8988T (cell line): ENCODE data around the gene TBC1D5.

Experiments
- DNase-seq: peaks from one replicate; pipeline ENCODE4 v3.0.0; 2011

Gene TBC1D5

GRCh38 chr3:17259685-17260084 lies 482.7 kb downstream of the TBC1D5 start:
- DNase-seq: no peak

- DNase-seq: peak; percentile 16
Observed at GRCh38 chr3:17258823-17259436, 483.5 kb downstream of the TBC1D5 start.

- no peak for DNase-seq
Observed at GRCh38 chr3:17257269-17257668, 485.2 kb downstream of the TBC1D5 start.

- DNase-seq: no peak
Observed at GRCh38 chr3:17243621-17244020, 498.8 kb downstream of the TBC1D5 start.

GRCh38 chr3:17239417-17239816 lies 503.0 kb downstream of the TBC1D5 start:
- no peak for DNase-seq

GRCh38 chr3:17238023-17238422 lies 504.4 kb downstream of the TBC1D5 start:
- no peak for DNase-seq

GRCh38 chr3:17235310-17235709 lies 507.1 kb downstream of the TBC1D5 start:
- DNase-seq: no peak

- DNase-seq: no peak
Observed at GRCh38 chr3:17234382-17234781, 508.0 kb downstream of the TBC1D5 start.

- no peak for DNase-seq
Observed at GRCh38 chr3:17233398-17233800, 509.0 kb downstream of the TBC1D5 start.

GRCh38 chr3:17232442-17232841 lies 510.0 kb downstream of the TBC1D5 start:
- DNase-seq: no peak

- DNase-seq: no peak
Observed at GRCh38 chr3:17231537-17232261, 510.7 kb downstream of the TBC1D5 start.

- no peak for DNase-seq
Observed at GRCh38 chr3:17227472-17227871, 515.0 kb downstream of the TBC1D5 start.

- no peak for DNase-seq
Observed at GRCh38 chr3:17221529-17221928, 520.9 kb downstream of the TBC1D5 start.

GRCh38 chr3:17219593-17219992 lies 522.8 kb downstream of the TBC1D5 start:
- DNase-seq: no peak

GRCh38 chr3:17218587-17218986 lies 523.8 kb downstream of the TBC1D5 start:
- no peak for DNase-seq

GRCh38 chr3:17217588-17217987 lies 524.8 kb downstream of the TBC1D5 start:
- DNase-seq: no peak

GRCh38 chr3:17213102-17213501 lies 529.3 kb downstream of the TBC1D5 start:
- DNase-seq: no peak

GRCh38 chr3:17207979-17208378 lies 534.5 kb downstream of the TBC1D5 start:
- DNase-seq: no peak

- DNase-seq: no peak
Observed at GRCh38 chr3:17207019-17207418, 535.4 kb downstream of the TBC1D5 start.

- no peak for DNase-seq
Observed at GRCh38 chr3:17204049-17204650, 538.3 kb downstream of the TBC1D5 start.

GRCh38 chr3:17201538-17201937 lies 540.9 kb downstream of the TBC1D5 start:
- DNase-seq: no peak

GRCh38 chr3:17195856-17196604 lies 546.4 kb downstream of the TBC1D5 start:
- no peak for DNase-seq

GRCh38 chr3:17195192-17195611 lies 547.2 kb downstream of the TBC1D5 start:
- DNase-seq: no peak

- DNase-seq: no peak
Observed at GRCh38 chr3:17194116-17194515, 548.3 kb downstream of the TBC1D5 start.
